Measurements from ENCODE around the gene DLGAP1. TPM values are rescaled to one million over a fixed set of nuclear protein-coding genes. Genes with fewer than 3 reads are reported as not detected.

DLGAP1 gene
- total and polyA plus RNA-seq, 2 of the 4 experiments (the other 2 are of a cell fraction): under 0.01 to 0.09 TPM

DNA sequence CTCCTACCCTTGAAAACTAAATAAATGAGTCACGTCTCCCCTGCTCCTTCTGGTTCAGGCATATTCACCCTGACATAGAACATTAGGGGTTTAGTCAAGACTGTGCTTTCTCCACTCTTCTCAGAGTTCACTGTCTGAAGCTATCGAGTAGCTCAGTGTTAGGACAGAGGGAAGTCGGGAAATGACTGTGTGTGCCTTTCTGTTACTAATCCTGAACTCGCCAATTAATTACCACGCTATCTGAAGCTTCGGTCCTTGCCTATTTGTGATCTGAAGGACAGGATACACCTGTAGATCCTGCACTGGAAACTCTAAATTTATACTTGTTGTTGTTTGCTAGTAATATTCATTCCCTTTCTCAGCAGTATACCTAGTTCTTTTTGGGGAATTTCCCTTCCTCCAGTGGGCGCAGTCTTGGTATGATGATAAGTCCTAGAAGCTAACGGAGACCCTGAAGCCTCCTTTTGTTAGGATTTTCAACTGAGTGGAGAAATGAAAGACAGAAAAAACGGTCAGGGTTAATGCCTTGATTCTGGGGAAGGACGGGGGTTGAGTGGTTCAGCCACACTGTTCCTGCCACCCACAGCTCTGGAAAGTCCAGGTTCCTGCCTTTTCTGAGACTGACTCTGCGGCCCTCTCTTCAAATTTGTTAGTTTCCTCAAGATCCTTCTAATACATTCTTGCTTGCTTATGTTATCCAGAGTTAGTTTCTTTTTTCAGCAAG lies 218.0 kb downstream of the DLGAP1 start:
- Histone ChIP-seq H4K8ac (ENCODE audit: low read depth in 2 of 2, low read length in 2 of 2) (no peak overlapping the region), H4K20me1 (ENCODE audit: insufficient read depth, low read length) (no peaks in the 10 kb centered on the region), H2BK15ac (ENCODE audit: low read depth, low read length) (no peak overlapping the region), H2BK120ac (ENCODE audit: low read depth, low read length) (no peak overlapping the region), H3K4me1 (ENCODE audit: control insufficient read depth, insufficient read depth, low read length) (no peaks in the 10 kb centered on the region), H4K91ac (ENCODE audit: insufficient read depth, low read depth, low read length) (no peak overlapping the region), H3K4me3 (ENCODE audit: insufficient read depth, low read depth, low read length) (no peak overlapping the region), H4K5ac (ENCODE audit: low read depth, low read length) (no peak overlapping the region), H3K23ac (ENCODE audit: low read depth, low read length) (no peak overlapping the region), H3K9me1 (ENCODE audit: insufficient read depth, low read length) (no peaks in the 10 kb centered on the region), H3K9me3 (ENCODE audit: control insufficient read depth, insufficient read depth, low read length) (peaks cover 4% of the 10 kb centered on the region; the same call in 1 of the 2 replicates), H3K9ac (ENCODE audit: low read depth, low read length) (no peak overlapping the region), H3K27ac (ENCODE audit: insufficient read depth, low read length) (no peak overlapping the region), H2AFZ (replicated peaks; ENCODE audit: low read length, poor library complexity) (no peak overlapping the region), H2BK20ac (ENCODE audit: low read depth, low read length) (no peak overlapping the region), H3K4ac (ENCODE audit: low read depth, low read length) (no peak overlapping the region), H3K4me2 (ENCODE audit: low read depth, low read length) (no peak overlapping the region), H3K18ac (ENCODE audit: low read depth, low read length) (no peak overlapping the region), H3K36me3 (ENCODE audit: control insufficient read depth, insufficient read depth, low read length) (no peaks in the 10 kb centered on the region), H2AK9ac (replicated peaks; ENCODE audit: low read depth, low read length, poor library complexity) (no peak overlapping the region), H2AK5ac (ENCODE audit: low read depth, low read length) (no peak overlapping the region), H3K14ac (replicated peaks; ENCODE audit: low read depth, low read length) (no peak overlapping the region), H3K56ac (ENCODE audit: extremely low read depth, insufficient read depth, low read length) (no peak overlapping the region), H3K27me3 (ENCODE audit: control insufficient read depth, insufficient read depth, low read length) (no peaks in the 10 kb centered on the region), H2BK5ac (ENCODE audit: low read depth, low read length, poor library complexity, severe bottlenecking) (no peak overlapping the region), H3K79me1 (ENCODE audit: low read depth in 1 of 2, low read length in 2 of 2) (no peaks in the 10 kb centered on the region)
- intact Hi-C loops (cut with micrococcal nuclease) (no loop called here), dilution Hi-C loops (cut with HindIII; ENCODE audit: low sequenced_read_pairs, unreplicated experiment) (no loop called here), in situ Hi-C loops (cut with MboI; ENCODE audit: low sequenced_read_pairs) (no loop called here)
- ATAC-seq (ENCODE audit: low read depth) (no peak), DNase-seq (no peak)
- no peak for TF ChIP-seq MAZ (IDR thresholded peaks at IDR 0.05; ENCODE audit: borderline replicate concordance, low read depth, low read length)
- no peak for TF ChIP-seq FOS (IDR thresholded peaks at IDR 0.05; ENCODE audit: low read depth, low read length)
- TF ChIP-seq, protein P1, sequence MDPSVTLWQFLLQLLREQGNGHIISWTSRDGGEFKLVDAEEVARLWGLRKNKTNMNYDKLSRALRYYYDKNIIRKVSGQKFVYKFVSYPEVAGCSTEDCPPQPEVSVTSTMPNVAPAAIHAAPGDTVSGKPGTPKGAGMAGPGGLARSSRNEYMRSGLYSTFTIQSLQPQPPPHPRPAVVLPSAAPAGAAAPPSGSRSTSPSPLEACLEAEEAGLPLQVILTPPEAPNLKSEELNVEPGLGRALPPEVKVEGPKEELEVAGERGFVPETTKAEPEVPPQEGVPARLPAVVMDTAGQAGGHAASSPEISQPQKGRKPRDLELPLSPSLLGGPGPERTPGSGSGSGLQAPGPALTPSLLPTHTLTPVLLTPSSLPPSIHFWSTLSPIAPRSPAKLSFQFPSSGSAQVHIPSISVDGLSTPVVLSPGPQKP (IDR thresholded peaks at IDR 0.05; ENCODE audit: borderline replicate concordance, low read depth, low read length): no peak
- TF ChIP-seq CTCF (conservative IDR thresholded peaks at IDR 0.05; ENCODE audit: low read depth, low read length): no peak
- no peak for TF ChIP-seq BHLHE40 (IDR thresholded peaks at IDR 0.05; ENCODE audit: low read depth, low read length)
- TF ChIP-seq MXI1 (IDR thresholded peaks at IDR 0.05; ENCODE audit: borderline replicate concordance, low read depth, low read length): no peak
- TF ChIP-seq NFE2L2 (IDR thresholded peaks at IDR 0.05; ENCODE audit: low read depth, low read length): no peak
- no peak for TF ChIP-seq CEBPB (IDR thresholded peaks at IDR 0.05; ENCODE audit: low read depth, low read length)
- no peak for TF ChIP-seq SMC3 (IDR thresholded peaks at IDR 0.05; ENCODE audit: low read depth, low read length)
- TF ChIP-seq RFX5 (IDR thresholded peaks at IDR 0.05; ENCODE audit: low read depth, low read length): no peak
- TF ChIP-seq CHD1 (IDR thresholded peaks at IDR 0.05; ENCODE audit: low read depth, low read length): no peak
- TF ChIP-seq RAD21 (IDR thresholded peaks at IDR 0.05; ENCODE audit: low read length): no peak
- no peak for TF ChIP-seq RCOR1 (IDR thresholded peaks at IDR 0.05; ENCODE audit: insufficient replicate concordance, low read length)
- TF ChIP-seq, protein P2, sequence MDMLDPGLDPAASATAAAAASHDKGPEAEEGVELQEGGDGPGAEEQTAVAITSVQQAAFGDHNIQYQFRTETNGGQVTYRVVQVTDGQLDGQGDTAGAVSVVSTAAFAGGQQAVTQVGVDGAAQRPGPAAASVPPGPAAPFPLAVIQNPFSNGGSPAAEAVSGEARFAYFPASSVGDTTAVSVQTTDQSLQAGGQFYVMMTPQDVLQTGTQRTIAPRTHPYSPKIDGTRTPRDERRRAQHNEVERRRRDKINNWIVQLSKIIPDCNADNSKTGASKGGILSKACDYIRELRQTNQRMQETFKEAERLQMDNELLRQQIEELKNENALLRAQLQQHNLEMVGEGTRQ (IDR thresholded peaks at IDR 0.05; ENCODE audit: low read depth, low read length): no peak
- TF ChIP-seq POLR2A (IDR thresholded peaks at IDR 0.05; ENCODE audit: low read depth, low read length): no peak
- TF ChIP-seq MAFK (IDR thresholded peaks at IDR 0.05; ENCODE audit: low read depth, low read length): no peak
- no TSS peak for BruUV-seq (replicated peaks)
- no CpG with 5 or more reads among the region's 11 CpGs for WGBS, 2 experiments (ENCODE audit: extremely low coverage in 2 of 2, insufficient read length in 1 of 2)
- CTCF ChIA-PET: no interaction called here
- POLR2A ChIA-PET (ENCODE audit: unreplicated experiment): no interaction called here
